ENCODE data around the gene MAGI2.

- no peak for TF ChIP-seq POLR2A (IDR thresholded peaks at IDR 0.05; ENCODE audit: low read length)
- no peak for TF ChIP-seq GATA1 (IDR thresholded peaks at IDR 0.05; ENCODE audit: low read depth, low read length)
Observed at GRCh38 chr7:79284211-79284610, 169.3 kb downstream of the MAGI2 start.
